HCEC 1CT (cell line): Measurements from ENCODE around the gene SLC25A21.

Experiments used
- DNase-seq: peaks from one replicate; pipeline ENCODE4 v3.0.0-alpha.2; 2017

The SLC25A21 gene

GRCh38 chr14:36658123-36659009, 514.0 kb downstream of the SLC25A21 start:
- DNase-seq: no peak

DNA sequence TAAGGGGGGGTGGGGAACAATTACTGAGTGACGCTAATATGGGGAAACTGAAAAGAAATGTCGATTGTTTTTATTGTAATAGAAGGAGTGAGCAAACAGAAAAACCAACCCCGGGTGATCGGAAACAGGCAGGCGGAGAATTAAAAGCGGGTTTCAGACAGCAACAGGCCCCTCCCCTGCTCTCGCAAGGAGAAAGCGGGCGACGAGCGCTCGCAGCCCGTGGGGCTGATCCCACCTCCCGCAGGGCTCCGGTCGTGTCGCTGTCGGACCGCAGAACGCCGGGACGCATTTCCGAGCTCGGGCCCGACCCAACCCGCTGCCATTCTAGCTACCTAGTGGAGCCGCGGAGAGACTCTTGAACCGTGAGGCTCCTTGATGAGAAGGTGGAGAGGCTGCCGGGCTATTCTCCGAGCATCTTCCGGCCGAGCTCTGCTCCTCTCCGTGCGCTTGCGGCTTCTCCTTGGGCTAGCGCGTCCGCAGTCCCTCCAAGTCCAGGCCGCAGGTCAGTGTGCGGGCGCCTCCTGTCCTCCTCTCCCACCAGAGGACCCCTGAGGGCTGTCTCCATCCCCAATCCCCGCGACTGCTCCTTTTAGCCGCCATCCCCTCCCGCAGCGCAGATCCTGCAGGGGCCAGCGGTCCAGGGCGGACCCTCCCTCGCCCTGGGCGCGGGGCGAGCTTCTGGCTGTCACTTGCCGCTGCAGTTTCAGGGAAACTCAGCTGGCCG, 514.8 kb downstream of the SLC25A21 start:
- DNase-seq: no peak

- DNase-seq: no peak
Observed at GRCh38 chr14:36656687-36657398, 515.6 kb downstream of the SLC25A21 start.

GRCh38 chr14:36655963-36656686, 516.3 kb downstream of the SLC25A21 start:
- peak; percentile 16 for DNase-seq

- DNase-seq: no peak
Observed at GRCh38 chr14:36655571-36655962, 516.8 kb downstream of the SLC25A21 start.

DNA sequence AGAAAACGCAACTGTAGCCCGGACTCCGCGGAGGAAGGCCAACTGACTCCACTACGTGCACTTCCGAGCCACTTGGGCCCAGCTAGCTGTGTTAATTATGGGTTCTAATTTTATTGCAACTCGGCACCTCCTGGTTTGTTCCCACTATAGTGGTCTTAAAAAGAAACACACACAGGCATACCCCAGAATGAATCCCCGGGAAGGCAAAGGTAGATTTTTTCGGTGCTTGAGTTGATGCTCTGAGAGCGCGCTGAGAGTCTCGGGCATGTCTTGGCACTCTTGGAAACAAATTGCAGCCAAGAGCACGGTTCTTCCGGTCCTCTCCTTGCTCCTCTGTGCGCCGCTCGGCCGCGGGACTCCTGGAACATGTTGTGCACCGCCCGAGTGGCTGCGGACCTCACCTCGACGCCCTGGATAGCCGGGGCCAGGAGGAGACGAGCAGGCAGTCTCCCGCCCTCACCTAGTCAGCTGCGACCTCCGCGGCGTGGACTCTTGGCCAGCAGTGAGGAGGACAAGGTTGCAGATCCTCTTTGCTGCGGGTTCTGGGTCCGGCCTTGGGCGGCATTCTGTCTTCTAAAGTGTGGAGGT, 517.5 kb downstream of the SLC25A21 start:
- DNase-seq: no peak

GRCh38 chr14:36653962-36654793, 518.2 kb downstream of the SLC25A21 start:
- no peak for DNase-seq

GRCh38 chr14:36653413-36653812, 519.0 kb downstream of the SLC25A21 start:
- DNase-seq: no peak

GRCh38 chr14:36652542-36653201, 519.7 kb downstream of the SLC25A21 start:
- DNase-seq: no peak

- DNase-seq: no peak
Observed at GRCh38 chr14:36649872-36650650, 522.3 kb downstream of the SLC25A21 start.

DNA sequence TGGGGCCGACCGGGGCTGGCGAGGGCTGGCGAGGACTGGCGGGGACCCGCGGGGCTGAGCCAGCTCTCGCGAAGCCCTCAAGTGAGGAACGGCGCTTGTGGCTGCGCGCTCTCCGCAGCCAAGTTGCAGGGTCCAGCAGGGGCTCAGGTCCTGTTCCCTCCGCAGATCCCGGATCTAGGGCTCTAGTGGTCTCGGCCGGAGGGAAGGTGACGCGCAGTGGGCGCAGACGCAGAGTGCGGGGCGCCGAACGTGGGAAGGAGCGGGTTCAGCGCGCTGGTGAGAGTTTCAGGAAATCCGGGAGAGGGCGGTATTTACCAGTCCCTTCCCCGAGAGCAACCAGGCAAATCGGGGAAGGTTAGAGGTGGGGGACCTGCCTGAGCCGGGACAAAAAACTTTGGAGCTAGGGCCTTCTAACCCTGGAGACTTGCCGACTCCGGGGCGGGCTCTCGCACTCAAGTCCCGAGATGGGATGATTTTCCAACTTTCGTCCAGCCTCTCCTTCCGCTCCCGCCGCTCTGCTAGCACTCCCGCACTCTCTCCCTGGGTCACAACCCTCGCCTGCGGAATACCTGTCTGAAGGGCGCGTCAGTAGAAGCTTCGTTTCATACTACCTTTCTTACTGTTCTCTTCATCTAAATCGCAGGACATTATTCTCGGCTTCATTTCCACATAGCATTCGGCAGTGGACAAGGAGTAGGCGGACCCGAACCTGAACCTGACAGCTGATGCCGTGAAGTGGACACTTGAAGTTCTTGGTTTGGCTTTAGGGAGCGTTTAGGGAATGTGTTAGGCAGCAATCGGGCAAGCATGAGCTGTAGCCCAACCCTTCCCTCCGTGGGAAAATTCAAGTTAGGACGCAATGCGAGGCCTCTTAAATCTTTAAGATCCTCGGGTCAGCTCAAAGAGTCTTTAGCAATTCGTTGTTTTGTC, 524.3 kb downstream of the SLC25A21 start:
- peak; percentile 56 for DNase-seq

GRCh38 chr14:36647417-36647823, 525.0 kb downstream of the SLC25A21 start:
- no peak for DNase-seq

DNA sequence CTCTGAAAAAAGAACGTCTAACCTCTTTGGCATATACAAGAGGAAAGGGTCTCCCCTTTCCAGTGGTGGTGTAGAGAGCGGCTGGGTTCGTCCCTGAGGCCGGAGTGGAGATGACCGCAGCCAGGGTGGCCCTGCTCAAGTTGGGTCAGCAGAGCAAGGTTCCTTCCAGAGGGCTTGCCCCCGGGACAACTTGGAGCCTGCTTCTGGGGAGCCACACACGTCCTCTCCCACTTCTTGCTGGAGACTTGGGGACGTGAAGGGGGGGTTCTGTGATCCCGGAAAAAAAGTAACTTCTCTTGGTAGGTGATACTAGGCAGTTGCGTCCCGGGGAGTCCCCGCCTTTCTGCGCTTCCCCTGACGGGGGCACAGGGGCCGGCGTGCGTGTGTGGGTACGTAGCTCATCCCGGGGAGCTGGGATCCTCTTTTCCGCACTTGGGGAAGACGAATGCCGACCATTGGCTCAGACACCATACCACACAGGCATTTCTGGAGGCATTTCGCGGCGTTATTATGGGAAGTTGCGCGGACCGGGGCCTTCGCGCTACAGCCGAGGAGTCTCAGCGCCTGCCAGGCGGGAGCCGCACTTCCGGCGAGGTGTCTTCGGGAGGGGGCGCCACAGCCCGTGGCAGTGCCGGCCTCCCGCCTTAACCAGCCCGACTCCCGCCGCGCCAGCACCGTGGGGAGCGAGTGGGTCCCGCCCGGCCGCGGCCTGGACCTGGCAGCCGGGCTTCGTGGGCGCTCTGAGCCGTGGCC, 525.6 kb downstream of the SLC25A21 start:
- DNase-seq: no peak

DNA sequence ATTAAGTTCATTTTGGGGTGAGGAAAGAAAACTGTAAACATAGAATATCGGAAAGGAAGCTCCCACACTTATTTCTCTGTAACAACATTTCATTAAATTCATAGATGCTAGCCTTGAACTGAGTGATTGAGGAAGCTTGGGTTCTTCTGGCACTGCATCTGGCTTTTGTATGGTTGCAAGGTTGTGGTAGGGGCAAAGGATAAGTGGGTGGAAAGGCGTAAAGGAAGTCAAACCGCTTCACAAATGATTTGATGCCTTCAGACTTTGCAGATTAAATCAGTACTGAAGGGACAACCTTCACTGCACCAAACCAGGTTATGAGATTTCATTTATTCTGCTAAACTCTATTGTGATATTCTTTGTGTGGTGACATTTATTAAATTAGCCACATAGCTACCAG, 538.8 kb downstream of the SLC25A21 start:
- no peak for DNase-seq
